ENCODE data around the gene FLRT2.

- TF ChIP-seq CTCF (IDR thresholded peaks at IDR 0.05 in 4 of 5, conservative IDR thresholded peaks at IDR 0.05 in 1 of 5), result no peak
- TF ChIP-seq POLR2A (IDR thresholded peaks at IDR 0.05), result no peak
These were observed 49.0 kb downstream of the FLRT2 start for GRCh38 chr14:85578930-85579329.
